ENCODE measurements around the gene RAB1B.

GRCh38 chr11:66232769-66233168 lies 35.7 kb upstream of the RAB1B start:
- no peak for TF ChIP-seq CTCF (IDR thresholded peaks at IDR 0.05)
- TF ChIP-seq EZH2 (IDR thresholded peaks at IDR 0.05; ENCODE audit: borderline replicate concordance, insufficient read depth, low read depth, low read length, poor library complexity, severe bottlenecking): no peak

Measured in B cell (primary cell).